Measurements from ENCODE around the gene GLCCI1.

Gene GLCCI1

GRCh38 chr7:8105449-8106095, 137.0 kb downstream of the GLCCI1 start:
- no peak for DNase-seq

GRCh38 chr7:8109196-8110022, 140.8 kb downstream of the GLCCI1 start:
- no peak for DNase-seq

GRCh38 chr7:8111282-8111960, 142.8 kb downstream of the GLCCI1 start:
- DNase-seq, result no peak

GRCh38 chr7:8112685-8113084, 144.1 kb downstream of the GLCCI1 start:
- no peak for DNase-seq

GRCh38 chr7:8113184-8113583, 144.6 kb downstream of the GLCCI1 start:
- no peak for DNase-seq

- no peak for DNase-seq
Measured at GRCh38 chr7:8114175-8114574, 145.6 kb downstream of the GLCCI1 start.

GRCh38 chr7:8115547-8116402, 147.2 kb downstream of the GLCCI1 start:
- no peak for DNase-seq

GRCh38 chr7:8117195-8117594, 148.6 kb downstream of the GLCCI1 start:
- no peak for DNase-seq

GRCh38 chr7:8119262-8119661, 150.7 kb downstream of the GLCCI1 start:
- DNase-seq, result no peak

GRCh38 chr7:8120390-8121058, 151.9 kb downstream of the GLCCI1 start:
- no peak for DNase-seq

GRCh38 chr7:8121243-8121642, 152.6 kb downstream of the GLCCI1 start:
- no peak for DNase-seq

- DNase-seq, result no peak
Measured at GRCh38 chr7:8125680-8126444, 157.3 kb downstream of the GLCCI1 start.

- DNase-seq, result no peak
Measured at GRCh38 chr7:8126601-8127167, 158.1 kb downstream of the GLCCI1 start.

GRCh38 chr7:8128449-8129317, 160.1 kb downstream of the GLCCI1 start:
- DNase-seq, result no peak

GRCh38 chr7:8129318-8129659, 160.7 kb downstream of the GLCCI1 start:
- DNase-seq, result no peak

GRCh38 chr7:8130663-8131062, 162.1 kb downstream of the GLCCI1 start:
- DNase-seq, result no peak

- DNase-seq, result no peak
Measured at GRCh38 chr7:8131694-8132605, 163.4 kb downstream of the GLCCI1 start.

GRCh38 chr7:8133188-8133848, 164.7 kb downstream of the GLCCI1 start:
- no peak for DNase-seq
